Mucosa of descending colon (tissue), 3 donors: Measurements from ENCODE around the gene SLC22A16. TPM values are rescaled to one million over a fixed set of nuclear protein-coding genes. Genes with fewer than 3 reads are reported as not detected.

Source experiments
- ATAC-seq: fragments of 200-7000 bp; cut with Tn5 transposase; one replicate; pipeline ENCODE4 v1.9.1; 2020; ENCODE audit warnings: mild to moderate bottlenecking, moderate library complexity
- DNase-seq, 3 donors: peaks; one replicate each; pipeline ENCODE4 v3.0.0-alpha.2; 2020
- H3K36me3 ChIP-seq: fragments of 200-600 bp; one replicate; pipeline ENCODE4 v1.8.0; 2021; ENCODE audit warnings: low read depth, mild to moderate bottlenecking
- H3K4me1 ChIP-seq: fragments of 200-600 bp; one replicate; pipeline ENCODE4 v1.8.0; 2021; ENCODE audit warnings: low read depth, mild to moderate bottlenecking
- H3K4me3 ChIP-seq: fragments of 200-600 bp; one replicate; pipeline ENCODE4 v1.8.0; 2021; ENCODE audit warnings: mild to moderate bottlenecking
- H3K9me3 ChIP-seq: fragments of 200-600 bp; one replicate; pipeline ENCODE4 v1.8.0; 2021; ENCODE audit warnings: mild to moderate bottlenecking
- CTCF ChIP-seq: fragments of 200-600 bp; IDR thresholded peaks from one replicate; pipeline ENCODE4 v1.8.0; 2022; ENCODE audit warnings: antibody characterized with exemption, mild to moderate bottlenecking
- intact Hi-C, 2 donors: fragments of 100-400 bp; cut with DNase I in 1 of 2; cut with micrococcal nuclease in 1 of 2; formaldehyde crosslinking; loops; one replicate each; pipeline versions ENCODE4 v1.11.0 to v1.11.1; 2022; cut with DNase I, micrococcal nuclease
- total RNA-seq, 3 donors: library from RNA; stranded (reverse); fragmentation: NEBNext Ultra II Directional in 2 of 3; extraction: Animal tissue kit (Norgen Biotek cat#: 25700) in 2 of 3; gene quantifications; one replicate each; pipeline versions ENCODE4 v1.2.1 to v1.2.4, GENCODE V29; 2021 to 2023
- donor health status: DM: no; HTN: no; CAD: no; lungs with moderate emphysema.
- donor health status: DM: no; HTN: no; CAD: no.
- donor health status: DM: no; HTN: yes; CAD: no.

SLC22A16 gene
- total RNA-seq, 3 donors from 2014 or later: 0.16 to 0.46 TPM; not detected in 1

- Histone ChIP-seq H3K4me3 (no peak overlapping the region), H3K4me1 (no peaks in the 10 kb centered on the region), H3K9me3 (no peaks in the 10 kb centered on the region), H3K36me3 (no peaks in the 10 kb centered on the region)
- no peak for TF ChIP-seq CTCF
- DNase-seq: no peak
- intact Hi-C loops: no loop called here
- no peak for ATAC-seq
These were observed 44.7 kb upstream of the SLC22A16 start for GRCh38 chr6:110520992-110521543.

- Histone ChIP-seq H3K9me3 (no peaks in the 10 kb centered on the region), H3K4me1 (no peaks in the 10 kb centered on the region), H3K36me3 (no peaks in the 10 kb centered on the region), H3K4me3 (no peak overlapping the region)
- DNase-seq (no peak), ATAC-seq (peak; percentile 31)
- TF ChIP-seq CTCF: no peak
- intact Hi-C loops: no loop called here
These were observed 44.0 kb upstream of the SLC22A16 start for GRCh38 chr6:110520209-110520965.

GRCh38 chr6:110517601-110518281, 41.3 kb upstream of the SLC22A16 start:
- TF ChIP-seq CTCF: no peak
- intact Hi-C loops: no loop called here
- Histone ChIP-seq H3K4me1 (no peaks in the 10 kb centered on the region), H3K4me3 (no peak overlapping the region), H3K9me3 (no peaks in the 10 kb centered on the region), H3K36me3 (no peaks in the 10 kb centered on the region)
- no peak for DNase-seq
- no peak for ATAC-seq

GRCh38 chr6:110517034-110517433, 40.6 kb upstream of the SLC22A16 start:
- no peaks in the 10 kb centered on the region for H3K36me3 ChIP-seq
- H3K4me1 ChIP-seq: no peaks in the 10 kb centered on the region
- ATAC-seq (no peak), DNase-seq (no peak)
- H3K4me3 ChIP-seq: no peak overlapping the region
- intact Hi-C loops: no loop called here
- no peaks in the 10 kb centered on the region for H3K9me3 ChIP-seq
- TF ChIP-seq CTCF: no peak

- ATAC-seq: no peak
- DNase-seq: no peak
- H3K4me1 ChIP-seq: no peaks in the 10 kb centered on the region
- TF ChIP-seq CTCF: no peak
- no peak overlapping the region for H3K4me3 ChIP-seq
- intact Hi-C loops: no loop called here
- no peaks in the 10 kb centered on the region for H3K9me3 ChIP-seq
- no peaks in the 10 kb centered on the region for H3K36me3 ChIP-seq
These were observed 38.4 kb upstream of the SLC22A16 start for GRCh38 chr6:110514818-110515217.
